H1 (cell line): ENCODE results near the gene CEMP1. TPM values are rescaled to one million over a fixed set of nuclear protein-coding genes. Genes with fewer than 3 reads are reported as not detected.

Experiments used
- CTCF ChIA-PET: fragments of 300-600 bp; sonication (Branson Sonifier 250); formaldehyde crosslinking; loops from one replicate; lab custom pipeline; 2021; ENCODE audit not compliant: partially characterized antibody; lab: Charles Lee
- POLR2A ChIA-PET: fragments of 300-600 bp; sonication (Branson Sonifier 250); formaldehyde crosslinking; loops from one replicate; lab custom pipeline; 2021; ENCODE audit warnings: inconsistent platforms; ENCODE audit not compliant: partially characterized antibody; lab: Charles Lee
- DNase-seq, 2 experiments: peaks; one replicate each; pipeline versions ENCODE4 v3.0.0 to v3.0.0-alpha.2; 2010 to 2022; ENCODE audit warnings: low spot score in 2 of 2, low read depth in 1 of 2, mixed read lengths in 1 of 2
- FAIRE-seq: peaks from 2 replicates; lab custom pipeline; 2011; peaks lifted over from hg19 to GRCh38; lab: Jason Lieb, UNC
- H2AFZ ChIP-seq: 2 replicates; pipeline ENCODE4 v1.8.1; 2012; ENCODE audit warnings: low read length, inconsistent platforms
- H2AK5ac ChIP-seq: 2 replicates; pipeline ENCODE4 v1.6.1; 2013; ENCODE audit warnings: low read depth, low read length
- H2BK120ac ChIP-seq: replicated peaks from 2 replicates; pipeline ENCODE3; 2013; ENCODE audit warnings: low read depth, low read length, inconsistent platforms
- H2BK12ac ChIP-seq: 2 replicates; pipeline ENCODE4 v1.6.1; 2013; ENCODE audit warnings: low read depth, low read length
- H2BK15ac ChIP-seq: 2 replicates; pipeline ENCODE4 v1.6.1; 2013; ENCODE audit warnings: low read length
- H2BK20ac ChIP-seq: 2 replicates; pipeline ENCODE4 v1.6.1; 2013; ENCODE audit warnings: low read length
- H2BK5ac ChIP-seq: 2 replicates; pipeline ENCODE4 v1.6.1; 2013; ENCODE audit warnings: low read depth, low read length
- H3K14ac ChIP-seq: 2 replicates; pipeline ENCODE4 v1.6.1; 2013; ENCODE audit warnings: inconsistent platforms; ENCODE audit not compliant: insufficient read length
- H3K18ac ChIP-seq: 2 replicates; pipeline ENCODE4 v1.6.1; 2013; ENCODE audit warnings: low read length; ENCODE audit errors: extremely low read depth
- H3K23ac ChIP-seq: 2 replicates; pipeline ENCODE4 v1.6.1; 2013; ENCODE audit warnings: inconsistent platforms; ENCODE audit not compliant: insufficient read length
- H3K23me2 ChIP-seq: 2 replicates; pipeline ENCODE4 v1.6.1; 2013; ENCODE audit warnings: low read depth, low read length
- H3K27ac ChIP-seq: 2 replicates; pipeline ENCODE4 v1.6.1; 2011; ENCODE audit warnings: low read depth, low read length, inconsistent platforms
- H3K27me3 ChIP-seq, 4 experiments: replicated peaks in 1 of 4; 1 replicate in 1 of 4; 2 replicates in 3 of 4; pipeline versions ENCODE4 v1.6.1 to v1.8.1; 2011 to 2013; ENCODE audit warnings: low read length in 3 of 4, mild to moderate bottlenecking in 3 of 4, inconsistent platforms in 2 of 4, mixed read lengths in 2 of 4, moderate library complexity in 1 of 4; ENCODE audit not compliant: control insufficient read depth in 3 of 4, insufficient read depth in 3 of 4; ENCODE audit errors: extremely low read depth in 1 of 4
- H3K36me3 ChIP-seq, 4 experiments: 2 replicates each; pipeline versions ENCODE4 v1.6.1 to v1.8.1; 2011 to 2013; ENCODE audit warnings: mild to moderate bottlenecking in 4 of 4, low read length in 3 of 4, moderate library complexity in 2 of 4, control low read depth in 1 of 4, inconsistent platforms in 1 of 4; ENCODE audit not compliant: insufficient read depth in 4 of 4, control insufficient read depth in 2 of 4
- H3K4ac ChIP-seq: replicated peaks from 2 replicates; pipeline ENCODE3; 2013; ENCODE audit warnings: low read length, low read depth, mixed read lengths, inconsistent platforms; ENCODE audit not compliant: insufficient read length
- H3K4me1 ChIP-seq, 4 experiments: replicated peaks in 1 of 4; 1 replicate in 1 of 4; 2 replicates in 3 of 4; pipeline versions ENCODE4 v1.6.1 to v1.8.1; 2011 to 2013; ENCODE audit warnings: low read length in 3 of 4, inconsistent platforms in 2 of 4, mixed read lengths in 1 of 4; ENCODE audit not compliant: insufficient read depth in 4 of 4, control insufficient read depth in 3 of 4
- H3K4me2 ChIP-seq, 2 experiments: 2 replicates each; pipeline versions ENCODE4 v1.6.1 to v1.8.1; 2011 to 2013; ENCODE audit warnings: low read depth in 2 of 2, low read length in 2 of 2, control low read depth in 1 of 2, inconsistent platforms in 1 of 2, mild to moderate bottlenecking in 1 of 2; ENCODE audit not compliant: insufficient read depth in 1 of 2
- H3K4me3 ChIP-seq, 4 experiments: fragments of 200-600, 300-600 bp in 1 of 4; sonication (generic), shearing (Covaris generic), sonication (Bioruptor Twin) in 1 of 4; 2 replicates each; pipeline versions ENCODE4 v1.5.1 to v1.8.1; 2011 to 2016; ENCODE audit warnings: low read length in 4 of 4, low read depth in 3 of 4, control low read depth in 2 of 4, inconsistent platforms in 2 of 4, mild to moderate bottlenecking in 2 of 4, mixed read lengths in 1 of 4, moderate library complexity in 1 of 4; ENCODE audit not compliant: insufficient read depth in 2 of 4; ENCODE audit errors: extremely low read depth in 1 of 4
- H3K56ac ChIP-seq: replicated peaks from 2 replicates; pipeline ENCODE3; 2013; ENCODE audit warnings: low read depth, mild to moderate bottlenecking, mixed read lengths, low read length, inconsistent platforms; ENCODE audit not compliant: insufficient read length
- H3K79me1 ChIP-seq: 2 replicates; pipeline ENCODE4 v1.6.1; 2013; ENCODE audit warnings: low read depth, low read length, control low read depth
- H3K79me2 ChIP-seq, 2 experiments: 2 replicates each; pipeline versions ENCODE4 v1.6.1 to v1.8.1; 2012 to 2013; ENCODE audit warnings: low read length in 2 of 2, mild to moderate bottlenecking in 2 of 2, inconsistent platforms in 1 of 2; ENCODE audit not compliant: insufficient read depth in 2 of 2, control insufficient read depth in 1 of 2
- H3K9ac ChIP-seq, 4 experiments: replicated peaks in 1 of 4; 1 replicate in 1 of 4; 2 replicates in 3 of 4; pipeline versions ENCODE4 v1.6.1 to v1.8.1; 2011 to 2013; ENCODE audit warnings: low read depth in 3 of 4, low read length in 3 of 4, control low read depth in 2 of 4, mild to moderate bottlenecking in 2 of 4, moderate library complexity in 2 of 4, inconsistent platforms in 1 of 4; ENCODE audit errors: extremely low read depth in 1 of 4
- H3K9me3 ChIP-seq, 2 experiments: 2 replicates each; pipeline versions ENCODE4 v1.6.1 to v1.8.1; 2012 to 2013; ENCODE audit warnings: mild to moderate bottlenecking in 2 of 2, moderate library complexity in 2 of 2, control low read depth in 1 of 2, inconsistent platforms in 1 of 2, low read depth in 1 of 2, low read length in 1 of 2, mixed read lengths in 1 of 2; ENCODE audit not compliant: insufficient read depth in 2 of 2
- H4K20me1 ChIP-seq, 2 experiments: replicated peaks in 1 of 2; 2 replicates each; pipeline versions ENCODE3 to v1.8.1; 2011 to 2013; ENCODE audit warnings: inconsistent platforms in 2 of 2, low read length in 2 of 2, mild to moderate bottlenecking in 1 of 2; ENCODE audit not compliant: insufficient read depth in 2 of 2, control insufficient read depth in 1 of 2
- H4K5ac ChIP-seq: 2 replicates; pipeline ENCODE4 v1.6.1; 2013; ENCODE audit warnings: low read length, low read depth, mixed read lengths, inconsistent platforms; ENCODE audit not compliant: insufficient read length
- H4K8ac ChIP-seq: 2 replicates; pipeline ENCODE4 v1.8.0; 2013; ENCODE audit warnings: mild to moderate bottlenecking, moderate library complexity, low read length, inconsistent platforms; ENCODE audit not compliant: insufficient read depth; ENCODE audit errors: extremely low read depth
- H4K91ac ChIP-seq: replicated peaks from 2 replicates; pipeline ENCODE3; 2013; ENCODE audit warnings: low read length, mixed read lengths, inconsistent platforms; ENCODE audit not compliant: insufficient read length
- CEBPB ChIP-seq: IDR thresholded peaks from 2 replicates; pipeline ENCODE4 v1.6.1; 2012; ENCODE audit warnings: low read depth, low read length
- HDAC6 ChIP-seq: IDR thresholded peaks from one replicate; pipeline ENCODE4 v1.7.1; 2012; ENCODE audit warnings: low read depth, mild to moderate bottlenecking, inconsistent platforms, low read length, moderate library complexity
- JUND ChIP-seq: IDR thresholded peaks from 2 replicates; pipeline ENCODE4 v1.6.1; 2011; ENCODE audit warnings: mild to moderate bottlenecking, improper control_type of control experiment, low read length
- PHF8 ChIP-seq: fragments of 200-600 bp; sonication (generic); conservative IDR thresholded peaks from 2 replicates; pipeline ENCODE4 v1.7.1; 2012; ENCODE audit warnings: low read depth, mild to moderate bottlenecking, inconsistent platforms, low read length, moderate library complexity
- POLR2A ChIP-seq, 2 experiments: IDR thresholded peaks; 1 replicate in 1 of 2; 2 replicates in 1 of 2; pipeline ENCODE4 v1.6.1; 2011; ENCODE audit warnings: low read depth in 2 of 2, low read length in 2 of 2, mild to moderate bottlenecking in 2 of 2; ENCODE audit errors: control extremely low read depth in 1 of 2
- SAP30 ChIP-seq: fragments of 300-600 bp; sonication (generic); IDR thresholded peaks from 2 replicates; pipeline ENCODE4 v1.7.1; 2012; ENCODE audit warnings: low read length, moderate library complexity, mild to moderate bottlenecking, inconsistent platforms; ENCODE audit not compliant: insufficient read depth, insufficient replicate concordance
- SIX5 ChIP-seq: IDR thresholded peaks from 2 replicates; pipeline ENCODE4 v1.6.1; 2011; ENCODE audit warnings: mild to moderate bottlenecking, low read depth, low read length
- SP4 ChIP-seq: IDR thresholded peaks from 2 replicates; pipeline ENCODE4 v1.6.1; 2012; ENCODE audit warnings: low read length, inconsistent platforms
- TAF7 ChIP-seq: optimal IDR thresholded peaks from 2 replicates; pipeline ENCODE3; 2011; ENCODE audit warnings: low read depth, mild to moderate bottlenecking, inconsistent platforms, low read length, moderate library complexity, borderline replicate concordance
- YY1 ChIP-seq: IDR thresholded peaks from 2 replicates; pipeline ENCODE4 v1.6.1; 2011; ENCODE audit warnings: low read depth, mild to moderate bottlenecking, low read length
- whole genome bisulfite sequencing, 2 experiments: shearing (Covaris generic) in 1 of 2; methylation state at CpG; one replicate each; pipeline versions ENCODE4 v1.1.6 to v1.1.7; 2013 to 2015; ENCODE audit warnings: low lambda C conversion rate in 2 of 2, mixed read lengths in 2 of 2, inconsistent platforms in 1 of 2, low coverage in 1 of 2, missing lambda C conversion rate in 1 of 2; ENCODE audit not compliant: insufficient replicate concordance in 2 of 2, insufficient coverage in 1 of 2, insufficient read length in 1 of 2; ENCODE audit errors: extremely low coverage in 1 of 2, missing lambda C conversion rate in 1 of 2; 5-methylcytosine and 5-hydroxymethylcytosine counted together
- polyA plus RNA-seq, 7 experiments: library from polyadenylated mRNA; depleted of rRNA in 3 of 7; stranded (reverse) in 5 of 7; unstranded in 2 of 7; fragments of >200 nt in 5 of 7; fragments of 200-250 nt in 2 of 7; gene quantifications; 1 replicate in 5 of 7; 2 replicates in 1 of 7; 4 replicates in 1 of 7; pipeline versions ENCODE4 v1.2.1 to v1.2.3, GENCODE V29; 2011 to 2013; ENCODE audit warnings: missing spikeins in 2 of 7, mixed read lengths in 2 of 7
- total RNA-seq: library from RNA; stranded (reverse); fragmentation: NEBNext Ultra II Directional; extraction: Animal tissue kit (Norgen Biotek cat#: 25700); gene quantifications from 2 replicates; pipeline ENCODE4 v1.2.1, GENCODE V29; 2021
- TF ChIP-seq, protein P1 (sequence below): IDR thresholded peaks from 2 replicates; pipeline ENCODE4 v1.6.1; 2011; ENCODE audit warnings: low read depth, mild to moderate bottlenecking, low read length; ENCODE audit not compliant: insufficient read depth

The CEMP1 gene
- total and polyA plus RNA-seq, 2 of the 8 experiments (the other 6 are each of a cell fraction or from before 2014, with no cell fraction given): not detected

DNA sequence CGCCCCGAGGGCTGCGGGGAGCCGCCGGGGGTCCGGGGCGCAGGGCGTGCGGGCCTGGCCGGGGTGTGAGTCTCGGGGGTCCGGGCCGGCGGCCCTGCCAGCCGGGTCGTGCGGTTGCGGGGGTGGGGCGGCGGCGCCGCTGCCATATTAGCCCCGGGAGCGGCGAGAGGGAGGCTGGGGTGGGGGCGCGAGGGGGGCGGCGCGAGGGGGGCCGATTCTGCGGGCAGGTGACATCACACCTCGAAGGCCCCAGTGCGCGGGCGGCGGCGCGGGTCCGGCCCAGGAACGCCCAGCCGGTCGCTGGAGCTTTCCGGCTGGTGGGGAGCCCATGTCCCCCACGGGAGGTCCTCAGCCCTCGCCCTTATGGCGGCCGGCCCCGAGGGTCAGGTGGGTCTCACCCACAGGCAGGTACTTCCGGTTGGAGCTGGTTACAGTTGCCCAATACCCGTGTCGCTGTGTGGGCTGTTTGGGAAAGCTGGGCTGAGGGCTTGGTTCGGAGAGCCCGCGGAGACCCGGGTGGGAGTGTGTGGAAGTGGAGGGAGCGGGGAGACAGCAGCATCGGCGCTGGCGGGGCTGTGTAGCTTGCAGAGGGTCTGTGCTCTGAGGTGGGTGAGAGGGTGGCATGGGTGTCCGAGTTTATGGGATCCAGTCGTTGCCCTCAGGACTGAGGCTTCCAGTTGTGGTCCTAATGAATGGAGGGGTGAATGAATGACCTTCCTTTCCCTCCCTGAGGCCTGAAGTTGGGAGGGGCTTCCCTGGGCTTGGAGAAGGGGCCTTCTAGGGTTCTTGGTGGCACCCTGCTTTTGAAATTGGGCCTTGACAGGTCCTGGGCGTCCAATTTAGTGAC is 16.7 kb downstream of the CEMP1 start:
- no peak overlapping the region for H2AFZ ChIP-seq
- TF ChIP-seq PHF8 (no peak), POLR2A (IDR thresholded peaks at IDR 0.05; ENCODE audit: control extremely low read depth in 1 of 2, low read depth in 2 of 2, low read length in 2 of 2) (0 out of 3 replicates have a peak, but pooled peaks of 1 of the 2 experiments have one; percentile 50), SIX5 (no peak), HDAC6 (no peak), SP4 (no peak), TAF7 (no peak), YY1 (0 out of 2 replicates have a peak, but pooled peaks have one; percentile 17), SAP30 (no peak), JUND (no peak), CEBPB (peak; percentile 78)
- TF ChIP-seq, protein P1, sequence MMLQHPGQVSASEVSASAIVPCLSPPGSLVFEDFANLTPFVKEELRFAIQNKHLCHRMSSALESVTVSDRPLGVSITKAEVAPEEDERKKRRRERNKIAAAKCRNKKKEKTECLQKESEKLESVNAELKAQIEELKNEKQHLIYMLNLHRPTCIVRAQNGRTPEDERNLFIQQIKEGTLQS: no peak

More for the DNA sequence above, 16.7 kb downstream of the CEMP1 start:
- Histone ChIP-seq H2BK15ac (no peak overlapping the region), H2AK5ac (no peak overlapping the region), H2BK20ac (no peak overlapping the region), H3K4me3 (peak overlapping the region; percentile 77 to 99 (median 84)), H3K4me2 (peak overlapping the region; percentile 85 to 90), H3K27me3 (peaks cover 0 to 3% (median 0%) of the 10 kb centered on the region in 4 experiments; a peak in 2 of 7 replicates), H3K9ac (peak overlapping the region; percentile 89 to 97 (median 92)), H3K4ac (no peak overlapping the region), H3K36me3 (no peaks in the 10 kb centered on the region; a peak in 1 of 8 replicates), H3K79me2 (peaks cover 26 to 53% of the 10 kb centered on the region in 2 experiments), H4K8ac (peak overlapping the region; percentile 98; the same call in 1 of the 2 replicates), H2BK120ac (no peak overlapping the region), H2BK12ac (peak overlapping the region; percentile 27; the same call in 1 of the 2 replicates), H3K18ac (no peak overlapping the region), H3K23me2 (peaks cover 8% of the 10 kb centered on the region; the same call in 1 of the 2 replicates), H4K5ac (no peak overlapping the region), H3K9me3 (no peaks in the 10 kb centered on the region), H3K14ac (no peak overlapping the region), H3K56ac (peak overlapping the region; percentile 50), H3K27ac (peak overlapping the region; percentile 99; the same call in 1 of the 2 replicates), H3K79me1 (peaks cover 24% of the 10 kb centered on the region), H2BK5ac (0 out of 2 replicates have a peak overlapping the region, but pooled peaks have one; percentile 44), H3K23ac (no peak overlapping the region), H4K20me1 (peaks cover 30 to 38% of the 10 kb centered on the region in 2 experiments), H4K91ac (no peak overlapping the region), H3K4me1 (peaks cover 4 to 37% (median 22%) of the 10 kb centered on the region in 4 experiments)
- CTCF ChIA-PET: interaction anchor here (0.6 to 1.4 kb wide), 2 partner anchors 92 to 167 kb away, joined by 3 to 4 read pairs; no protein-coding TSS in a partner anchor
- 12% methylated on average over 13 of the region's 63 CpGs; no CpG with 5 or more reads in 1 of the 2 experiments for WGBS, 2 experiments
- DNase-seq (no peak), FAIRE-seq (no peak)
- POLR2A ChIA-PET: interaction anchor here (0.5 to 5.6 kb wide), 15 partner anchors 9 to 363 kb away, joined by 3 to 44 read pairs (median 4); partner anchors contain the start of gene CEMP1
